ENCODE results near the gene SPATA20. TPM values are rescaled to one million over a fixed set of nuclear protein-coding genes. Genes with fewer than 3 reads are reported as not detected.

The SPATA20 gene
- total and polyA plus RNA-seq, 2 of the 13 experiments (the other 11 are each of a cell fraction or from before 2014, with no cell fraction given), result 36.1 to 64.8 TPM

- Histone ChIP-seq H3K4me2 (ENCODE audit: low read depth, low read length) (no peak overlapping the region), H3K4me1 (ENCODE audit: insufficient read depth, low read length) (peaks cover 53% of the 10 kb centered on the region), H3K9me3 (ENCODE audit: low read length) (no peaks in the 10 kb centered on the region), H3K27me3 (ENCODE audit: control insufficient read depth in 1 of 2, insufficient read depth in 2 of 2, low read length in 2 of 2) (no peaks in the 10 kb centered on the region), H4K20me1 (ENCODE audit: insufficient read depth, low read length) (no peaks in the 10 kb centered on the region), H3K27ac (ENCODE audit: extremely low read length, insufficient read depth, low read length) (no peak overlapping the region), H3K36me3 (replicated peaks in 1 of 2; ENCODE audit: control insufficient read depth in 1 of 2, insufficient read depth in 2 of 2, low read length in 2 of 2) (peaks cover 0 to 5% of the 10 kb centered on the region in 2 experiments; a peak in 3 of 5 replicates), H3K4me3 (replicated peaks in 1 of 3; ENCODE audit: insufficient read depth in 1 of 3, low read depth in 2 of 3, low read length in 3 of 3) (no peak overlapping the region), H3K79me2 (ENCODE audit: insufficient read depth, low read length) (peaks cover 3% of the 10 kb centered on the region), H3K9ac (ENCODE audit: insufficient read depth, low read depth, low read length) (no peak overlapping the region), H2AFZ (ENCODE audit: low read length) (no peak overlapping the region)
- DNase-seq (ENCODE audit: low spot score) (no peak), FAIRE-seq (no peak), ATAC-seq (no peak)
- POLR2A ChIA-PET, result interaction anchor here (1.0 to 3.1 kb wide), 6 partner anchors 8 to 170 kb away, joined by 3 to 20 read pairs (median 7); partner anchors contain the start of genes CACNA1G and LUC7L3
- intact Hi-C loops (cut with micrococcal nuclease; ENCODE audit: unreplicated experiment), result loop anchor here (10.0 kb wide), 1 partner anchor 405 kb away; no protein-coding TSS in a partner anchor
- 89% methylated on average over 15 of the region's 19 CpGs for WGBS (ENCODE audit: low lambda C conversion rate)
- in situ Hi-C loops (cut with HindIII; ENCODE audit: extremely low pct_ligation_motif_present, low pct_unique_long_range_greater_than_20kb), result loop anchor here (5.0 to 10.0 kb wide), 3 partner anchors 78 to 405 kb away; no protein-coding TSS in a partner anchor
- no TSS peak for BruUV-seq (replicated peaks)
- CTCF ChIA-PET (ENCODE audit: low intra/inter-chr PET ratio, low total read pairs), result no interaction called here
- TF ChIP-seq NR2C2 (CRISPR knock-in tag; IDR thresholded peaks at IDR 0.05; ENCODE audit: borderline replicate concordance) (0 out of 2 replicates have a peak, but pooled peaks have one; percentile 34), TRIM22 (IDR thresholded peaks at IDR 0.05) (no peak), NFKBIZ (CRISPR knock-in tag; IDR thresholded peaks at IDR 0.05) (no peak), ZNF34 (CRISPR knock-in tag; IDR thresholded peaks at IDR 0.05; ENCODE audit: borderline replicate concordance) (no peak), ZBTB33 (CRISPR knock-in tag; IDR thresholded peaks at IDR 0.05) (peak; percentile 86), CEBPG (CRISPR knock-in tag; IDR thresholded peaks at IDR 0.05) (no peak), ZNF562 (CRISPR knock-in tag; IDR thresholded peaks at IDR 0.05; ENCODE audit: borderline replicate concordance) (no peak), ZFY (CRISPR knock-in tag; IDR thresholded peaks at IDR 0.05) (no peak), TEAD2 (CRISPR knock-in tag; IDR thresholded peaks at IDR 0.05) (no peak), SMARCC2 (IDR thresholded peaks at IDR 0.05) (no peak), ZSCAN21 (CRISPR knock-in tag; IDR thresholded peaks at IDR 0.05; ENCODE audit: borderline replicate concordance) (no peak), FOXJ3 (CRISPR knock-in tag; IDR thresholded peaks at IDR 0.05; ENCODE audit: borderline replicate concordance) (no peak), PHF20 (CRISPR knock-in tag; IDR thresholded peaks at IDR 0.05) (no peak), ZBTB38 (CRISPR knock-in tag; IDR thresholded peaks at IDR 0.05) (peak; percentile 86), HNF4A (CRISPR knock-in tag; IDR thresholded peaks at IDR 0.05) (no peak), KDM6A (CRISPR knock-in tag; IDR thresholded peaks at IDR 0.05; ENCODE audit: low read depth) (no peak), ESRRA (CRISPR knock-in tag; IDR thresholded peaks at IDR 0.05; ENCODE audit: low read depth) (0 out of 2 replicates have a peak, but pooled peaks have one; percentile 36), ZFX (CRISPR knock-in tag; IDR thresholded peaks at IDR 0.05; ENCODE audit: low read depth) (0 out of 2 replicates have a peak, but pooled peaks have one; percentile 35), PAWR (CRISPR knock-in tag; IDR thresholded peaks at IDR 0.05; ENCODE audit: borderline replicate concordance) (no peak), EED (CRISPR knock-in tag; IDR thresholded peaks at IDR 0.05) (no peak), ZBTB1 (CRISPR knock-in tag; IDR thresholded peaks at IDR 0.05; ENCODE audit: borderline replicate concordance) (no peak), SMAD1 (CRISPR knock-in tag; IDR thresholded peaks at IDR 0.05; ENCODE audit: borderline replicate concordance, low read depth) (no peak)
These were observed 2.4 kb downstream of the SPATA20 start for GRCh38 chr17:50549256-50549941.

All from HepG2 (cell line).